Lung (tissue), 12 donors: ENCODE data around the gene MICAL2. TPM values are rescaled to one million over a fixed set of nuclear protein-coding genes. Genes with fewer than 3 reads are reported as not detected.
A peak's percentile ranks its signal among the peaks of the same experiment; 100 is the strongest.

Experiments used
- ATAC-seq: fragments of 200-7000 bp; cut with Tn5 transposase; one replicate; pipeline ENCODE4 v1.9.1; 2020; ENCODE audit warnings: moderate number of reproducible peaks; ENCODE audit not compliant: insufficient read depth, low FRiP score
- DNase-seq, 3 donors: peaks; one replicate each; pipeline ENCODE4 v3.0.0-alpha.2; 2013 to 2017
- H3K27ac ChIP-seq, 2 donors: one replicate each; pipeline ENCODE4 v1.5.1; 2013; ENCODE audit warnings: mild to moderate bottlenecking in 2 of 2, moderate library complexity in 2 of 2, control low read depth in 1 of 2, inconsistent platforms in 1 of 2, low read depth in 1 of 2, low read length in 1 of 2
- H3K27me3 ChIP-seq, 3 donors: one replicate each; pipeline ENCODE4 v1.5.1; 2013; ENCODE audit warnings: low read length in 2 of 3; ENCODE audit not compliant: control insufficient read depth in 3 of 3, insufficient read depth in 3 of 3
- H3K36me3 ChIP-seq, 4 donors: one replicate each; pipeline ENCODE4 v1.5.1; 2013; ENCODE audit warnings: low read length in 4 of 4, mild to moderate bottlenecking in 1 of 4, moderate library complexity in 1 of 4; ENCODE audit not compliant: control insufficient read depth in 4 of 4, insufficient read depth in 4 of 4
- H3K4me1 ChIP-seq, 5 donors: one replicate each; pipeline ENCODE4 v1.5.1; 2013; ENCODE audit warnings: low read length in 5 of 5, mild to moderate bottlenecking in 2 of 5, moderate library complexity in 1 of 5; ENCODE audit not compliant: control insufficient read depth in 5 of 5, insufficient read depth in 5 of 5
- H3K4me3 ChIP-seq: one replicate; pipeline ENCODE4 v1.5.1; 2013; ENCODE audit warnings: mild to moderate bottlenecking, control low read depth, moderate library complexity
- H3K9ac ChIP-seq, 2 donors: one replicate each; pipeline ENCODE4 v1.5.1; 2013; ENCODE audit warnings: low read length in 2 of 2, control low read depth in 1 of 2; ENCODE audit not compliant: insufficient read depth in 1 of 2
- H3K9me3 ChIP-seq, 4 donors: one replicate each; pipeline ENCODE4 v1.5.1; 2013; ENCODE audit warnings: low read length in 3 of 4, mild to moderate bottlenecking in 1 of 4, moderate library complexity in 1 of 4; ENCODE audit not compliant: control insufficient read depth in 4 of 4, insufficient read depth in 3 of 4
- CTCF ChIP-seq: IDR thresholded peaks from 2 replicates; pipeline ENCODE4 v1.5.1; 2012; ENCODE audit warnings: mild to moderate bottlenecking; ENCODE audit errors: control extremely low read depth, extremely low read depth
- WGBS, 2 donors: extraction: QIAGEN DNeasy Blood & Tissue Kit; methylation state at CpG; one replicate each; pipeline ENCODE4 v1.1.7; 2013; 5-methylcytosine and 5-hydroxymethylcytosine counted together
- polyA plus RNA-seq, 2 donors: library from polyadenylated mRNA; stranded (reverse); fragments of 200-250 nt; gene quantifications; one replicate each; pipeline ENCODE4 v1.2.1, GENCODE V29; 2013
- total RNA-seq, 2 donors: library from RNA; depleted of rRNA in 1 of 2; stranded (reverse); fragments of >200 nt in 1 of 2; gene quantifications; one replicate each; pipeline ENCODE4 v1.2.1, GENCODE V29; 2014 to 2021
- donor health status: control.
- donor health status: control.
- donor health status: Bipolar disorder and iron deficiency.
- donor health status: healthy.
- donor health status: DM: yes; HTN: yes; CAD: no.

Gene MICAL2
- total and polyA plus RNA-seq, 4 donors, result 38.2 to 218 (median 99.6) TPM

GRCh38 chr11:12301379-12301778 is 191.0 kb downstream of the MICAL2 start:
- TF ChIP-seq CTCF, result no peak
- H3K4me1 ChIP-seq, result no peaks in the 10 kb centered on the region

GRCh38 chr11:12303421-12304149 is 193.2 kb downstream of the MICAL2 start:
- DNase-seq (peak in 2 of 3 donors; percentile 26 to 41), ATAC-seq (no peak)
- Histone ChIP-seq H3K27me3 (no peaks in the 10 kb centered on the region), H3K9ac (no peak overlapping the region), H3K4me3 (no peak overlapping the region), H3K4me1 (no peaks in the 10 kb centered on the region), H3K27ac (no peak overlapping the region), H3K9me3 (peaks cover 0 to 2% (median 0%) of the 10 kb centered on the region in 4 donors), H3K36me3 (no peaks in the 10 kb centered on the region)
- no peak for TF ChIP-seq CTCF
- WGBS, 2 donors, result 51 to 83% methylated on average over 2 of the region's 2 CpGs

More at GRCh38 chr11:12301379-12301778, 191.0 kb downstream of the MICAL2 start:
- WGBS, 2 donors, result 79 to 87% methylated on average over 3 of the region's 3 CpGs
- Histone ChIP-seq H3K4me3 (no peak overlapping the region), H3K9ac (no peak overlapping the region), H3K27ac (no peak overlapping the region), H3K9me3 (peaks cover 0 to 4% (median 0%) of the 10 kb centered on the region in 4 donors), H3K27me3 (no peaks in the 10 kb centered on the region), H3K36me3 (no peaks in the 10 kb centered on the region)
- DNase-seq (no peak), ATAC-seq (no peak)

GRCh38 chr11:12306830-12307229 is 196.4 kb downstream of the MICAL2 start:
- Histone ChIP-seq H3K4me3 (no peak overlapping the region), H3K27ac (no peak overlapping the region), H3K9ac (no peak overlapping the region), H3K36me3 (no peaks in the 10 kb centered on the region), H3K4me1 (no peaks in the 10 kb centered on the region), H3K27me3 (no peaks in the 10 kb centered on the region), H3K9me3 (no peaks in the 10 kb centered on the region)
- no peak for TF ChIP-seq CTCF
- WGBS, 2 donors, result 97 to 98% methylated on average over 2 of the region's 2 CpGs
- DNase-seq (no peak), ATAC-seq (no peak)
